B cell (primary cell): Measurements from ENCODE around the gene KRT73. TPM values are rescaled to one million over a fixed set of nuclear protein-coding genes. Genes with fewer than 3 reads are reported as not detected.

ENCODE experiments used
- polyA plus RNA-seq: library from polyadenylated mRNA; depleted of rRNA; stranded (reverse); fragments of >200 nt; gene quantifications from 2 replicates; pipeline ENCODE4 v1.2.3, GENCODE V29; 2012
- total RNA-seq, 2 donors: library from RNA; stranded (reverse); fragments of 120-200 nt in 1 of 2; gene quantifications; 1 replicate in 1 of 2; 2 replicates in 1 of 2; pipeline versions ENCODE4 v1.2.3 to v1.2.4, GENCODE V29; 2013 to 2022

The KRT73 gene
- total and polyA plus RNA-seq, 2 donors (not counting 1 experiment from before 2014, with no cell fraction given) = 0.07 TPM; not detected in 1

Other genes with a start within 250 kb of the KRT73 start
- not detected in 2 replicates for gene KRT84, start 232.9 kb downstream of the KRT73 start, total RNA-seq
- not detected in 2 replicates for gene KRT84, start 232.9 kb downstream of the KRT73 start, polyA plus RNA-seq
- not detected in 2 replicates for gene KRT82, start 212.2 kb downstream of the KRT73 start, total RNA-seq
- gene KRT82, start 212.2 kb downstream of the KRT73 start, polyA plus RNA-seq = not detected in 2 replicates
- gene KRT75, start 184.2 kb downstream of the KRT73 start, total RNA-seq = not detected in 2 replicates
- gene KRT75, start 184.2 kb downstream of the KRT73 start, polyA plus RNA-seq = not detected in 2 replicates
- not detected in 2 replicates for gene KRT6B, start 166.4 kb downstream of the KRT73 start, total RNA-seq
- not detected in 2 replicates for gene KRT6B, start 166.4 kb downstream of the KRT73 start, polyA plus RNA-seq
- not detected in 2 replicates for gene KRT6C, start 144.8 kb downstream of the KRT73 start, total RNA-seq
- gene KRT6C, start 144.8 kb downstream of the KRT73 start, polyA plus RNA-seq = not detected in 2 replicates
- gene KRT6A, start 125.3 kb downstream of the KRT73 start, total RNA-seq = not detected in 2 replicates
- not detected in 2 replicates for gene KRT6A, start 125.3 kb downstream of the KRT73 start, polyA plus RNA-seq
- not detected in 2 replicates for gene KRT5, start 98.2 kb downstream of the KRT73 start, total RNA-seq
- gene KRT5, start 98.2 kb downstream of the KRT73 start, polyA plus RNA-seq = 0.19 TPM in 1 of 2 replicates, not detected in the other
- not detected in 2 replicates for gene KRT71, start 65.4 kb downstream of the KRT73 start, total RNA-seq
- not detected in 2 replicates for gene KRT71, start 65.4 kb downstream of the KRT73 start, polyA plus RNA-seq
- gene KRT74, start 44.7 kb downstream of the KRT73 start, total RNA-seq = not detected in 2 replicates
- not detected in 2 replicates for gene KRT74, start 44.7 kb downstream of the KRT73 start, polyA plus RNA-seq
- not detected in 2 replicates for gene KRT72, start 17.1 kb downstream of the KRT73 start, total RNA-seq
- gene KRT72, start 17.1 kb downstream of the KRT73 start, polyA plus RNA-seq = 0.04 and 0.49 TPM in 2 replicates
- gene KRT2, start 33.7 kb upstream of the KRT73 start, total RNA-seq = not detected in 2 replicates
- gene KRT2, start 33.7 kb upstream of the KRT73 start, polyA plus RNA-seq = 0.04 TPM in 2 replicates
- gene KRT1, start 61.8 kb upstream of the KRT73 start, total RNA-seq = not detected in 2 replicates
- gene KRT1, start 61.8 kb upstream of the KRT73 start, polyA plus RNA-seq = 0.07 TPM in 1 of 2 replicates, not detected in the other
- not detected in 2 replicates for gene KRT77, start 85.0 kb upstream of the KRT73 start, total RNA-seq
- gene KRT77, start 85.0 kb upstream of the KRT73 start, polyA plus RNA-seq = not detected in 2 replicates
- gene KRT76, start 158.8 kb upstream of the KRT73 start, total RNA-seq = not detected in 2 replicates
- not detected in 2 replicates for gene KRT76, start 158.8 kb upstream of the KRT73 start, polyA plus RNA-seq
- gene KRT3, start 177.6 kb upstream of the KRT73 start, total RNA-seq = not detected in 2 replicates
- gene KRT3, start 177.6 kb upstream of the KRT73 start, polyA plus RNA-seq = not detected in 2 replicates
- not detected in 2 replicates for gene KRT4, start 195.6 kb upstream of the KRT73 start, total RNA-seq
- not detected in 2 replicates for gene KRT4, start 195.6 kb upstream of the KRT73 start, polyA plus RNA-seq
- not detected in 2 replicates for gene KRT79, start 215.8 kb upstream of the KRT73 start, total RNA-seq
- gene KRT79, start 215.8 kb upstream of the KRT73 start, polyA plus RNA-seq = not detected in 2 replicates
- not detected in 2 replicates for gene KRT78, start 230.4 kb upstream of the KRT73 start, total RNA-seq
- not detected in 2 replicates for gene KRT78, start 230.4 kb upstream of the KRT73 start, polyA plus RNA-seq